ENCODE results near the gene MYH7B. TPM values are rescaled to one million over a fixed set of nuclear protein-coding genes. Genes with fewer than 3 reads are reported as not detected.

Gene MYH7B
- total and polyA plus RNA-seq, 12 donors = 0.07 to 9.6 (median 0.45) TPM; not detected in 1

GRCh38 chr20:34915749-34916455 is 39.8 kb upstream of the MYH7B start:
- 75 to 79% (median 77%) methylated on average over 4 of the region's 4 CpGs for WGBS, 4 donors
- H3K4me3 ChIP-seq = no peak overlapping the region
- no peak for DNase-seq
- H3K9me3 ChIP-seq (replicated peaks in 1 of 3) = no peaks in the 10 kb centered on the region
- TF ChIP-seq CTCF (IDR thresholded peaks at IDR 0.05) = no peak
- TF ChIP-seq POLR2A (IDR thresholded peaks at IDR 0.05) = no peak
- intact Hi-C loops (cut with DNase I) = no loop called here
- H3K27ac ChIP-seq = peak overlapping the region in 1 of 5 donors; percentile 27
- H3K4me1 ChIP-seq (replicated peaks in 1 of 2) = peaks cover 8 to 20% of the 10 kb centered on the region in 2 donors
- H3K27me3 ChIP-seq = no peaks in the 10 kb centered on the region
- H3K36me3 ChIP-seq (replicated peaks in 1 of 2) = peaks cover 0 to 8% of the 10 kb centered on the region in 2 donors

- no peaks in the 10 kb centered on the region for H3K9me3 ChIP-seq (replicated peaks in 1 of 3)
- peaks cover 8 to 20% of the 10 kb centered on the region in 2 donors for H3K4me1 ChIP-seq (replicated peaks in 1 of 2)
- TF ChIP-seq POLR2A (IDR thresholded peaks at IDR 0.05) (no peak), CTCF (IDR thresholded peaks at IDR 0.05) (no peak)
- 28 to 68% (median 64%) methylated on average over 2 of the region's 2 CpGs for WGBS, 4 donors
- DNase-seq = no peak
- intact Hi-C loops (cut with DNase I) = no loop called here
- H3K27ac ChIP-seq = no peak overlapping the region
- H3K36me3 ChIP-seq (replicated peaks in 1 of 2) = peaks cover 0 to 18% of the 10 kb centered on the region in 2 donors
- no peak overlapping the region for H3K4me3 ChIP-seq
- no peaks in the 10 kb centered on the region for H3K27me3 ChIP-seq
These were observed 38.8 kb upstream of the MYH7B start for GRCh38 chr20:34916774-34917354.

GRCh38 chr20:34920055-34920454 is 35.6 kb upstream of the MYH7B start:
- no peaks in the 10 kb centered on the region for H3K27me3 ChIP-seq
- H3K4me1 ChIP-seq (replicated peaks in 1 of 2) = peaks cover 22 to 33% of the 10 kb centered on the region in 2 donors
- no peak for DNase-seq
- no peak overlapping the region for H3K4me3 ChIP-seq
- peaks cover 0 to 28% of the 10 kb centered on the region in 2 donors for H3K36me3 ChIP-seq (replicated peaks in 1 of 2)
- H3K9me3 ChIP-seq (replicated peaks in 1 of 3) = no peaks in the 10 kb centered on the region
- no peak overlapping the region for H3K27ac ChIP-seq
- intact Hi-C loops (cut with DNase I) = no loop called here
- TF ChIP-seq POLR2A (IDR thresholded peaks at IDR 0.05) = no peak
- TF ChIP-seq CTCF (IDR thresholded peaks at IDR 0.05) = no peak

- Histone ChIP-seq H3K9me3 (replicated peaks in 1 of 3) (no peaks in the 10 kb centered on the region), H3K36me3 (replicated peaks in 1 of 2) (peaks cover 0 to 42% of the 10 kb centered on the region in 2 donors), H3K4me1 (replicated peaks in 1 of 2) (peaks cover 14 to 19% of the 10 kb centered on the region in 2 donors), H3K27me3 (no peaks in the 10 kb centered on the region), H3K4me3 (no peak overlapping the region), H3K27ac (peak overlapping the region in 3 of 5 donors; percentile 73 to 89 (median 75))
- WGBS, 4 donors = 76 to 84% (median 79%) methylated on average over 3 of the region's 3 CpGs
- intact Hi-C loops (cut with DNase I) = no loop called here
- no peak for DNase-seq
- TF ChIP-seq CTCF (IDR thresholded peaks at IDR 0.05) (no peak), POLR2A (IDR thresholded peaks at IDR 0.05) (no peak)
These were observed 34.2 kb upstream of the MYH7B start for GRCh38 chr20:34921436-34921835.
